HG02885 (cell line): ENCODE results near the gene OASL.

ENCODE experiments used
- ATAC-seq: cut with Tn5 transposase; IDR thresholded peaks from one replicate; pipeline ENCODE4 v1.9.1; 2021; ENCODE audit warnings: mild to moderate bottlenecking; ENCODE audit not compliant: unreplicated experiment, poor library complexity

The OASL gene

GRCh38 chr12:121015825-121016766, 22.9 kb downstream of the OASL start, which contains the start of gene C12orf43:
Gene C12orf43, minus strand, starts transcription at chr12:121016487. Its CDS starts 13 bp downstream, at chr12:121016474.
- peak; percentile 97 for ATAC-seq

- no peak for ATAC-seq
These were observed 25.3 kb downstream of the OASL start for GRCh38 chr12:121013715-121014114.

- ATAC-seq = no peak
These were observed 27.2 kb downstream of the OASL start for GRCh38 chr12:121011820-121012219.

- no peak for ATAC-seq
These were observed 28.2 kb downstream of the OASL start for GRCh38 chr12:121010860-121011259.

- ATAC-seq = no peak
These were observed 29.3 kb downstream of the OASL start for GRCh38 chr12:121009741-121010140.

GRCh38 chr12:121008347-121009098, 30.5 kb downstream of the OASL start:
- ATAC-seq = no peak

- ATAC-seq = no peak
These were observed 33.7 kb downstream of the OASL start for GRCh38 chr12:121005346-121005815.

GRCh38 chr12:121004253-121004815, 34.7 kb downstream of the OASL start:
- ATAC-seq = no peak

GRCh38 chr12:121003650-121004049, 35.4 kb downstream of the OASL start:
- ATAC-seq = no peak

- ATAC-seq = no peak
These were observed 37.1 kb downstream of the OASL start for GRCh38 chr12:121001841-121002483.

- no peak for ATAC-seq
These were observed 38.0 kb downstream of the OASL start for GRCh38 chr12:121001060-121001459.

- ATAC-seq = no peak
These were observed 38.5 kb downstream of the OASL start for GRCh38 chr12:121000530-121000929.

- no peak for ATAC-seq
These were observed 39.6 kb downstream of the OASL start for GRCh38 chr12:120999191-121000120.

- ATAC-seq = no peak
These were observed 40.6 kb downstream of the OASL start for GRCh38 chr12:120998435-120998834.

- ATAC-seq = no peak
These were observed 41.6 kb downstream of the OASL start for GRCh38 chr12:120997448-120997847.

- no peak for ATAC-seq
These were observed 42.8 kb downstream of the OASL start for GRCh38 chr12:120996133-120996746.

GRCh38 chr12:120994589-120995337, 44.3 kb downstream of the OASL start:
- ATAC-seq = no peak

- no peak for ATAC-seq
These were observed 45.0 kb downstream of the OASL start for GRCh38 chr12:120994059-120994458.
